Osteoblast (primary cell): ENCODE data around the gene MRPS15. TPM values are rescaled to one million over a fixed set of nuclear protein-coding genes. Genes with fewer than 3 reads are reported as not detected.
"Not testable (repeated sequence)": the region's sequence is repeated elsewhere in the genome, so short reads cannot be mapped to it uniquely, and the experiment has no call there.

ENCODE experiments used
- DNase-seq: peaks from one replicate; pipeline ENCODE4 v3.0.0; 2011; ENCODE audit warnings: low spot score, mixed read lengths; ENCODE audit not compliant: insufficient read length; ENCODE audit errors: missing footprints
- H2AFZ ChIP-seq: 2 replicates; pipeline ENCODE4 v1.6.0; 2011; ENCODE audit warnings: mild to moderate bottlenecking, low read length
- H3K27ac ChIP-seq: 2 replicates; pipeline ENCODE4 v1.5.1; 2011; ENCODE audit warnings: mild to moderate bottlenecking, low read depth, low read length, moderate library complexity
- H3K27me3 ChIP-seq: 2 replicates; pipeline ENCODE4 v1.6.0; 2012; ENCODE audit warnings: mild to moderate bottlenecking, control low read depth, inconsistent platforms, low read length, moderate library complexity; ENCODE audit not compliant: insufficient read depth
- H3K36me3 ChIP-seq: 2 replicates; pipeline ENCODE4 v1.5.1; 2011; ENCODE audit warnings: mild to moderate bottlenecking, low read length, control low read depth, moderate library complexity; ENCODE audit not compliant: insufficient read depth
- H3K4me1 ChIP-seq: 2 replicates; pipeline ENCODE4 v1.5.1; 2011; ENCODE audit warnings: mild to moderate bottlenecking, low read length, control low read depth, moderate library complexity; ENCODE audit not compliant: insufficient read depth
- H3K4me2 ChIP-seq: 2 replicates; pipeline ENCODE4 v1.6.0; 2011; ENCODE audit warnings: mild to moderate bottlenecking, low read length; ENCODE audit not compliant: insufficient read depth
- H3K4me3 ChIP-seq: fragments of 200-600 bp; sonication (generic); 3 replicates; pipeline ENCODE4 v1.5.1; 2012; ENCODE audit warnings: mild to moderate bottlenecking, low read length, inconsistent platforms; ENCODE audit not compliant: insufficient read depth
- H3K79me2 ChIP-seq: 2 replicates; pipeline ENCODE4 v1.6.0; 2012; ENCODE audit warnings: mild to moderate bottlenecking, low read length, control low read depth, inconsistent platforms; ENCODE audit not compliant: insufficient read depth
- H3K9me3 ChIP-seq: 2 replicates; pipeline ENCODE4 v1.5.1; 2011; ENCODE audit warnings: low read depth, low read length, control low read depth
- H4K20me1 ChIP-seq: 2 replicates; pipeline ENCODE4 v1.6.0; 2012; ENCODE audit warnings: mild to moderate bottlenecking, low read length, control low read depth; ENCODE audit not compliant: insufficient read depth
- CTCF ChIP-seq: IDR thresholded peaks from 2 replicates; pipeline ENCODE4 v1.5.1; 2011; ENCODE audit warnings: mild to moderate bottlenecking, low read depth, low read length, moderate library complexity; ENCODE audit errors: extremely low read depth
- total RNA-seq: library from RNA; depleted of rRNA; stranded (reverse); fragments of >200 nt; gene quantifications from 2 replicates; pipeline ENCODE4 v1.2.3, GENCODE V29; 2012

MRPS15 gene
- total RNA-seq, 1 donor: 77.1 TPM

- Histone ChIP-seq H3K4me1 (no peaks in the 10 kb centered on the region), H3K79me2 (no peaks in the 10 kb centered on the region), H3K4me3 (no peak overlapping the region), H3K9me3 (no peaks in the 10 kb centered on the region), H3K36me3 (no peaks in the 10 kb centered on the region), H3K4me2 (no peak overlapping the region), H2AFZ (no peak overlapping the region), H4K20me1 (no peaks in the 10 kb centered on the region), H3K27ac (no peak overlapping the region), H3K27me3 (peaks cover 22% of the 10 kb centered on the region)
- DNase-seq: peak; percentile 26
- no peak for TF ChIP-seq CTCF
Measured at GRCh38 chr1:36487906-36488305, 23.7 kb upstream of the MRPS15 start.

GRCh38 chr1:36487336-36487725 is 23.1 kb upstream of the MRPS15 start:
- not testable (repeated sequence) for H3K27ac ChIP-seq, H3K79me2 ChIP-seq, H3K4me3 ChIP-seq, H3K9me3 ChIP-seq, H3K4me2 ChIP-seq, H3K36me3 ChIP-seq, H3K4me1 ChIP-seq, H4K20me1 ChIP-seq, DNase-seq, H2AFZ ChIP-seq
- peaks cover 18% of the 10 kb centered on the region for H3K27me3 ChIP-seq

GRCh38 chr1:36486439-36487335 is 22.5 kb upstream of the MRPS15 start:
- Histone ChIP-seq H3K4me2 (no peak overlapping the region), H3K9me3 (no peaks in the 10 kb centered on the region), H3K4me1 (no peaks in the 10 kb centered on the region), H3K36me3 (no peaks in the 10 kb centered on the region), H4K20me1 (no peaks in the 10 kb centered on the region), H2AFZ (no peak overlapping the region), H3K27ac (no peak overlapping the region), H3K79me2 (no peaks in the 10 kb centered on the region), H3K27me3 (peaks cover 17% of the 10 kb centered on the region), H3K4me3 (no peak overlapping the region)
- peak; percentile 36 for DNase-seq
- TF ChIP-seq CTCF: no peak

GRCh38 chr1:36486093-36486438 is 21.9 kb upstream of the MRPS15 start:
- Histone ChIP-seq H3K4me3 (no peak overlapping the region), H4K20me1 (no peaks in the 10 kb centered on the region), H3K27me3 (peaks cover 23% of the 10 kb centered on the region), H3K4me2 (no peak overlapping the region), H2AFZ (no peak overlapping the region), H3K79me2 (no peaks in the 10 kb centered on the region), H3K36me3 (no peaks in the 10 kb centered on the region), H3K9me3 (no peaks in the 10 kb centered on the region), H3K4me1 (no peaks in the 10 kb centered on the region), H3K27ac (no peak overlapping the region)
- no peak for TF ChIP-seq CTCF
- DNase-seq: no peak
